Measurements from ENCODE around the gene AS3MT.

AS3MT gene

GRCh38 chr10:102856758-102857424 lies 12.4 kb upstream of the AS3MT start:
- DNase-seq: no peak

DNA sequence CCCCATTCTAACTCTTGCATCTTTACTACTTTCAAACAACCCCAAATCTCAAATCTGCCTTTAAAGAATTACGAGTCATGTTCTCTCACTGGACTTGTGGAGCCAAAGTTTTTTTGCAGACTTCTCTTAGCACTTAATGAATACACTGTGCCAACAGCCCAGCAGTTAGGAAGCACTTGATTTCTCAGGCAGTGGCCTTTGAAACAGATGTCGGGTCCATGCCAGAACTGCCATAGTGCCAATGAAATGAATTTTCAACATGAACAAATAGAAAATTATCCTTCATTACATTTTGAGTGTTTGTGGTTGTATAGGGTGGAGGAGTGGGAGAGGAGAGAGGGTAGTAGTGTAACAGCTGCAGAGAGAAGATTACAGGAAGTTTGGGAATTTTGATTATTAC lies 9.4 kb upstream of the AS3MT start:
- peak; percentile 28 for DNase-seq

DNA sequence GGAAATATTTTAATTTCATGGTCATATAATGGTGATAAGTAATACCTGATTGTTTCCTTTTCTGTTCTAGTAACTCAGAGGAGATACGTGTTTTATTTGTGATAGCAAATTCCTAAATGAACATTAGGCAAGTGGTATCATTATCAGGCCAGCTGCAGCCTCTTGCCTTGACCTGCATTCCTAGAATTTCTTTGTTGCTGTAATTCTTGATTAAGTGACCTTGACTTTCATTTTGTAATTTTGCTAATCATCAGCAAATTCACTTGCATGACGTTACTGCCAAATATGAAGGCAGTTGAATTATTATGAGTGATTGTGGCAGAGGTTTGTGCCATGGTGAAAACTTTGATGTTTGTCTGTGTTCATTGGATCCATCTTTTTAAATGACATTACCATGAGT lies 5.6 kb upstream of the AS3MT start:
- DNase-seq: no peak

DNA sequence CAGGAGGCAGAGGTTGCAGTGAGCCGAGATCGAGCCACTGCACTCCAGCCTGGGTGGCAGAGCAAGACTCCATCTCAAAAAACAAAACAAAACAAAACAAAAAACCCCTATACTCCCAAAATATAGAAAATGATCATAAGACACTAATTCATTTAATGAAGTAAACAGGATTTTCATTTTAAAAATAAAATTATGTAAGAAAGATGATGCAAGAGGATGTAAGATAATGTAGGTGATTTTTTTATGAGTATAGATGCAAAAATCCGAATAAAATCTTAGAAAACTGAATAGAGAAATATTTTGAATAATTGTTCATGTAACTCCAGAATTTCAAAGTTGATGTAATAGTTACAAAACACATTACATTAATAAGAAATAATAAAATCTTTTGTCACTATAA lies 3.6 kb upstream of the AS3MT start:
- DNase-seq: no peak

GRCh38 chr10:102868911-102869257 lies 386 bp upstream of the AS3MT start:
- DNase-seq: peak; percentile 45

- no peak for DNase-seq
Measured at GRCh38 chr10:102870221-102870620, 951 bp downstream of the AS3MT start.

- DNase-seq: no peak
Measured at GRCh38 chr10:102872163-102872562, 2.9 kb downstream of the AS3MT start.

GRCh38 chr10:102876747-102877153 lies 7.5 kb downstream of the AS3MT start:
- no peak for DNase-seq

DNA sequence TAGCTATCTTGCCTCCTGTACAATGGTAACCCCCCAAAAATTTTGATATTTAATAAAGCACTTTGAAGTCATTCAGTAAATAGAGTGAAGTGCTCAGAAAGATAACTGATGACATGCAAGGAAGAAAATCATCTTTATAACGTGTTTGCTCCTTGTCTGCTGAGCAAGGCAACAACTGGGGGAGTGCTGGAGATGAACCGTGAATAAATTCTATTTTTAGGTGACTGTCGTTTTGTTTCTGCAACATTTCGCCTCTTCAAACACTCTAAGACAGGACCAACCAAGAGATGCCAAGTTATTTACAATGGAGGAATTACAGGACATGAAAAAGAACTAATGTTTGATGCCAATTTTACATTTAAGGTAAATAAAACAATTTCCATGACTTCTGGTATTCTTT lies 9.4 kb downstream of the AS3MT start:
- DNase-seq: no peak

DNA sequence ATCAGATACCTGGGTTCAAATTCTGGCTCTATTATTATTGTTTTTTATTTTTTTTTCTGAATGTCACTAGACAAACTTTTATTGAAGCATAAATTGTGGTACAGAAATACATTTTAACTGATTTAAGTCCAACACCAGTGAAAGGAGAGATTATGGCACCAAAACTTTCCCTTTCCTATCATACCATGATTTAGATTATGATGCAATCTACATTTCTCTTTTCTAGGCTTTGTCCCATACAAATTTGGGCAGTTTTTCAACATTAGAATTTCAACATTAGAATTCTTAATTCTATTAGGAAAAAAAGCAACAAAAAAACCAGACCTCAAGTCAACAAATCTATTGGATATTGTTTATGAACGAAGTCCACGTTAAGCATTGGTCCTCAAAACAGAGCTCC lies 11.0 kb downstream of the AS3MT start:
- no peak for DNase-seq

DNA sequence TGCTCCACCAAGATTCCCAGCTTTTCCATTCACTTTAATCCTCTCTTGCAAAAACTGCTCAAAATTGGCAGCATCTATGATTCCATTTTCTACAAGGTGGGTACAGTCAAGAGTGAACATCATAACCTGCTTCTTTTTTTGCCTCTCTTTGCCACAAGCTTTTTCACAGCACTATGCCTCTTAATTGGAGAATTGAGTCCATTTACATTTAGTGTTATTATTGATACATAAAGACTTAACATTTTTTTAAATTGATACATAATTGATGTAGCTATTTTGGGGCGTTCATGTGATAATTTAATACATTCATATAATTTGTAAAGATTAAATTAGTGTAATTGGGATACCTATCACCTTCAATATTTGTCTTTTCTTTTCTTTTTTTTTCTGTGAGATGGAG lies 18.8 kb downstream of the AS3MT start:
- no peak for DNase-seq

DNA sequence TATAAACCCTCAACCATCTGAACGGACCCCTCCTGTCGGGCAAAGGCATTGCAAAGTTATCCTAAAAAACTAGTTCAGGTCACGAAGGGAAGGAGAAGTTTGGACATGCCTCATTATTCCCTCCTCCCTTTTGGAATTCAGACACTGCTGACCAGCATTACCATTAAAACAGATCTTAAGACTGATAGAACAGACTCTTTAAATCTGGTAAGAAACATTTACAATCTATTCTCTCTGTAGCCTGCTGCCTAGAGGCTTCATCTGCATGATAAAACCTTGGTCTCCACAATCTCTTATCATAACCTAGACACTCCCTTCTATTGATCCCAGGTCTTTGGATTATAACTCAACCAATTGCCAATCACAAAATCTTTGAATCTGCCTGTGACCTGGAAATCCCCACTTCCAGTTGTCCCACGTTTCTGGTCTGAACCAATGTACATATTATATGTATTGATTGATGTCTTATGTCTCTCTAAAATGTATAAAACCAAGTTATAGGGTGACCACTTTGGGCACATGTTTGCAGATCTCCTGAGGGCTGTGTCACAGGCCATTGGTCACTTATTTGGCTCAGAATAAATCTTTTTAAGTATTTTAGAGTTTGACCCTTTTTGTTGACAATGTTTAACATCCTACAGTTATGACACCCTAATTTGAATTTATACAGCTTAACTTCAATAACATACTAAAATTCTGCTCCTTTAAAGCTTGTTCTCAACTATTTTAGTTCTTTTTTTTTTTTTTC lies 25.4 kb downstream of the AS3MT start:
- DNase-seq: no peak

GRCh38 chr10:102900006-102900405 lies 30.7 kb downstream of the AS3MT start:
- DNase-seq: no peak

- DNase-seq: no peak
Measured at GRCh38 chr10:102904346-102904745, 35.1 kb downstream of the AS3MT start.

DNA sequence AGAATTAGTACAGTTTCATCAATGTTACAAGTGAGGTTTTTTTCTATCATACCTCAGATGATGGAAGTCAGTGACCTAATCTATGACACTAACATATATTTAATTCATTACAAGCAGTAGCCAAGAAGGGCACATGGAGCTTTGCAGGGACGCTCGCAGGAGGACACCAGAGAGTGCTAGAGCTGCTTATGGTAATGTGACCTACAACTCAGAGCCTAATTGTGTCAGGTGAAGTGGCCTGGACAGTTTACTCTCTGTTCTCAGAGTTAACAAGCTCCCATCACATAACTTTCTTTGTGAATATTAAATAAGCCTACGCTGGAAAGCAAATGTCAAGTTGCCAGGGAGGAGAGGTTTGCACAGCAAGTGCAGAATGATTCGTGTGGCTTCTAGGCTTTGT lies 37.2 kb downstream of the AS3MT start:
- no peak for DNase-seq

- no peak for DNase-seq
Measured at GRCh38 chr10:102914781-102915180, 45.5 kb downstream of the AS3MT start.

DNA sequence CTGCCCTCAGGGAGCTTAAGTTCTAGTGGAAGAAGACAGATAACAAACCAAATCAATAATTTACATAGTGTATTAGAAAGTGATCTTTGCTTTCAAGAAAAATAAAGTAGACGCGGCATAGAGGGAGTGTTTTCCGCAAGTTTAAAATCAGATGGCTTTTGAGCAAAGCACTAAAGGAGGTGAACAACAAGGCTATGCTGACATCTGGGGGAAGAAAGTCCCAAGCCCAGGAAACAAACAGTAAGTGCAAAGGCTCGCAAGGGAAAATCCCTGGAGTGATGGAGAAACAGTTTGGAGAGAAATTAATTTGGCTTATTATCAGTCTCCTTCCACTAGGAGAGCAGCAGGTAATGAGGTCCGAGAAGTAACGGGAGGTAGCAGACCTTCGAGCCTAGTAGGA lies 46.9 kb downstream of the AS3MT start:
- no peak for DNase-seq

GRCh38 chr10:102917314-102917961 lies 48.2 kb downstream of the AS3MT start:
- DNase-seq: peak; percentile 85

- peak; percentile 100 for DNase-seq
Measured at GRCh38 chr10:102917962-102918816, 48.9 kb downstream of the AS3MT start, which contains the start of gene CNNM2. CNNM2 (plus strand) TSS chr10:102918294; CDS start chr10:102918481, 187 bp downstream.

- no peak for DNase-seq
Measured at GRCh38 chr10:102918817-102919245, 49.6 kb downstream of the AS3MT start.

DNA sequence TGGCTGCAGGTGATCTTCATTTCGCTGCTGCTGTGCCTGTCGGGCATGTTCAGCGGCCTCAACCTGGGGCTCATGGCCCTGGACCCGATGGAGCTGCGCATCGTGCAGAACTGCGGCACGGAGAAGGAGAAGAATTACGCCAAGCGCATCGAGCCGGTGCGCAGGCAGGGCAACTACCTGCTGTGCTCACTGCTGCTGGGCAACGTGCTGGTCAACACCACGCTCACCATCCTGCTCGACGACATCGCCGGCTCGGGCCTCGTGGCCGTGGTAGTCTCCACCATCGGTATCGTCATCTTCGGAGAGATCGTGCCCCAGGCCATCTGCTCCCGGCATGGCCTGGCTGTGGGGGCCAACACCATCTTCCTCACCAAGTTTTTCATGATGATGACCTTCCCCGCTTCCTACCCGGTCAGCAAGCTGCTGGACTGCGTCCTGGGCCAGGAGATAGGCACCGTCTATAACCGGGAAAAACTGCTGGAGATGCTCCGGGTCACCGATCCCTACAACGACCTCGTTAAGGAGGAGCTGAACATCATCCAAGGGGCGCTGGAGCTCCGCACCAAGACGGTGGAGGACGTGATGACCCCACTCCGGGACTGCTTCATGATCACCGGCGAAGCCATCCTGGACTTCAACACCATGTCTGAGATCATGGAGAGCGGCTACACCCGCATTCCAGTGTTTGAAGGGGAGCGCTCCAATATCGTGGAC lies 50.1 kb downstream of the AS3MT start:
- DNase-seq: peak; percentile 36

DNA sequence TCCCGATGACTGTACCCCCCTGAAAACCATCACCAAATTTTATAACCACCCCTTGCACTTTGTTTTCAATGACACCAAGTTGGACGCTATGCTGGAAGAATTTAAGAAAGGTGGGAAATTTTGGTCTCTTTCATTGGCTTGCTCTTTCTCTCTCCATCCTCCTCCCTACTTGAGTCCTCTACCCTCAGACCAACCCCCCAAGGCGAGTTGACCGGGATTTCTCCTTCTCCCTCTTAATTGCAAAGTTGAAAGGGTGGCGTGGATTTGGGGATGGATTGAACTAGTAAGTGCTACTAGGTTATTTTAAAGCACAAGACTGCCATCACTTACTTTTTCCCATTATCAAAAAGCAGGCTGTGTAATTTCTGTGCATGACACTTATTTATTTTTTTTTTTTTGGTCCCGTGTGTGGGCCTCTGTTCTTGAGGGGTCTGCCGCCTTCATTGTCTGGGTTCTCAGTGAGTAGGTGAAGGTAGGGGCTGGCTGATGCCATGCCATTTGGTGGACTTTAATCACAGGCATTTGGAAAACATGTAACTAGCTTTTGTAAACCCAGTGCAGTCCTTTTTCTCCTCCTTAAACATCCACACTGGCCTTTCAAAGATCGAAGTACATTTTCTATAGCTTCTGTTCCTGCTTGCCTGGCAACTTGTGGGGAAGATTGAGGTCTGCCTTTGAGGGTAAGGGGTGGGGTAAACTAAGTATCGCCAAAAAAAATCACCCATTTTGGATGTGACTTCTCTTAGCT lies 50.9 kb downstream of the AS3MT start:
- DNase-seq: no peak

All from right hindlimb (tissue), 1 donor.